Osteocyte (in vitro differentiated cells): ENCODE results near the gene CHST15. TPM values are rescaled to one million over a fixed set of nuclear protein-coding genes. Genes with fewer than 3 reads are reported as not detected.
A peak's percentile ranks its signal among the peaks of the same experiment; 100 is the strongest.

Source experiments
- DNase-seq: peaks from one replicate; pipeline ENCODE4 v3.0.0; 2021; ENCODE audit warnings: mixed read lengths; ENCODE audit not compliant: unreplicated experiment; ENCODE audit errors: extremely low spot score
- H3K27ac Mint-ChIP-seq: one replicate; pipeline ENCODE4 v1.8.0; 2021; ENCODE audit warnings: mild to moderate bottlenecking, mixed read lengths; ENCODE audit not compliant: unreplicated experiment
- H3K27me3 Mint-ChIP-seq: one replicate; pipeline ENCODE4 v1.8.0; 2021; ENCODE audit warnings: mixed read lengths; ENCODE audit not compliant: unreplicated experiment
- H3K36me3 Mint-ChIP-seq: one replicate; pipeline ENCODE4 v1.8.0; 2021; ENCODE audit warnings: mixed read lengths; ENCODE audit not compliant: unreplicated experiment
- H3K4me1 Mint-ChIP-seq: one replicate; pipeline ENCODE4 v1.8.0; 2021; ENCODE audit warnings: mixed read lengths; ENCODE audit not compliant: unreplicated experiment
- H3K4me3 Mint-ChIP-seq: one replicate; pipeline ENCODE4 v1.8.0; 2021; ENCODE audit warnings: mild to moderate bottlenecking, moderate library complexity, mixed read lengths; ENCODE audit not compliant: unreplicated experiment
- H3K9me3 Mint-ChIP-seq: one replicate; pipeline ENCODE4 v1.8.0; 2021; ENCODE audit warnings: mixed read lengths; ENCODE audit not compliant: unreplicated experiment
- CTCF ChIP-seq: fragments of 200-600 bp; sonication (generic); IDR thresholded peaks from 2 replicates; pipeline ENCODE4 v1.5.0; 2021; ENCODE audit warnings: antibody characterized with exemption, mild to moderate bottlenecking, moderate library complexity
- total RNA-seq: library from RNA; stranded (reverse); gene quantifications from 2 replicates; pipeline ENCODE4 v1.2.1, GENCODE V29; 2021

The CHST15 gene
- total RNA-seq, 1 donor from 2014 or later: 66.3 TPM

GRCh38 chr10:124026589-124026939, 66.8 kb downstream of the CHST15 start:
- no peak for DNase-seq
- Mint-ChIP-seq H3K4me1 (peaks cover 3% of the 10 kb centered on the region), H3K9me3 (no peaks in the 10 kb centered on the region), H3K36me3 (peaks cover 36% of the 10 kb centered on the region), H3K27me3 (no peaks in the 10 kb centered on the region), H3K4me3 (no peak overlapping the region), H3K27ac (no peak overlapping the region)
- no peak for TF ChIP-seq CTCF

GRCh38 chr10:124025660-124026588, 67.5 kb downstream of the CHST15 start:
- Mint-ChIP-seq H3K27ac (no peak overlapping the region), H3K4me3 (no peak overlapping the region)
- DNase-seq: no peak

GRCh38 chr10:124025152-124025551, 68.2 kb downstream of the CHST15 start:
- TF ChIP-seq CTCF: no peak
- Mint-ChIP-seq H3K9me3 (no peaks in the 10 kb centered on the region), H3K27ac (no peak overlapping the region), H3K4me3 (no peak overlapping the region), H3K36me3 (peaks cover 41% of the 10 kb centered on the region), H3K4me1 (peaks cover 3% of the 10 kb centered on the region), H3K27me3 (no peaks in the 10 kb centered on the region)
- DNase-seq: no peak

More at GRCh38 chr10:124025660-124026588, 67.5 kb downstream of the CHST15 start:
- peak; percentile 44 for TF ChIP-seq CTCF
- peaks cover 3% of the 10 kb centered on the region for H3K4me1 Mint-ChIP-seq
- H3K9me3 Mint-ChIP-seq: no peaks in the 10 kb centered on the region
- H3K27me3 Mint-ChIP-seq: no peaks in the 10 kb centered on the region
- peaks cover 39% of the 10 kb centered on the region for H3K36me3 Mint-ChIP-seq

- peaks cover 43% of the 10 kb centered on the region for H3K36me3 Mint-ChIP-seq
- no peak overlapping the region for H3K27ac Mint-ChIP-seq
- no peaks in the 10 kb centered on the region for H3K9me3 Mint-ChIP-seq
- DNase-seq: no peak
- peaks cover 14% of the 10 kb centered on the region for H3K4me1 Mint-ChIP-seq
- no peak for TF ChIP-seq CTCF
- no peak overlapping the region for H3K4me3 Mint-ChIP-seq
- H3K27me3 Mint-ChIP-seq: no peaks in the 10 kb centered on the region
These were observed 71.3 kb downstream of the CHST15 start for GRCh38 chr10:124022066-124022465.

GRCh38 chr10:124020981-124021815, 72.2 kb downstream of the CHST15 start:
- peaks cover 22% of the 10 kb centered on the region for H3K4me1 Mint-ChIP-seq
- H3K4me3 Mint-ChIP-seq: no peak overlapping the region
- DNase-seq: no peak
- no peaks in the 10 kb centered on the region for H3K9me3 Mint-ChIP-seq
- peaks cover 48% of the 10 kb centered on the region for H3K36me3 Mint-ChIP-seq
- H3K27ac Mint-ChIP-seq: no peak overlapping the region
- TF ChIP-seq CTCF: no peak
- no peaks in the 10 kb centered on the region for H3K27me3 Mint-ChIP-seq
